GM19193 (cell line): ENCODE results near the gene PALD1.

Experiments used
- POLR2A ChIP-seq: IDR thresholded peaks from 4 replicates; pipeline ENCODE4 v1.6.1; 2011; ENCODE audit not compliant: insufficient read depth, insufficient read length; ENCODE audit errors: extremely low read depth

The PALD1 gene

GRCh38 chr10:70478191-70479164 is at the start of gene PALD1:
TSS of gene PALD1 (plus strand) at chr10:70478767. CDS start at chr10:70525952, 47,185 bp downstream.
- TF ChIP-seq POLR2A: peak; percentile 45

GRCh38 chr10:70430493-70431445 is 47.8 kb upstream of the PALD1 start:
- TF ChIP-seq POLR2A: no peak

GRCh38 chr10:70432101-70432500 is 46.5 kb upstream of the PALD1 start:
- no peak for TF ChIP-seq POLR2A

GRCh38 chr10:70432561-70433263 is 45.9 kb upstream of the PALD1 start:
- TF ChIP-seq POLR2A: no peak

- TF ChIP-seq POLR2A: no peak
These were observed 44.8 kb upstream of the PALD1 start for GRCh38 chr10:70433581-70434280.

GRCh38 chr10:70435241-70436085 is 43.1 kb upstream of the PALD1 start:
- TF ChIP-seq POLR2A: no peak

GRCh38 chr10:70437721-70438120 is 40.8 kb upstream of the PALD1 start:
- TF ChIP-seq POLR2A: no peak

- no peak for TF ChIP-seq POLR2A
These were observed 38.0 kb upstream of the PALD1 start for GRCh38 chr10:70440296-70441160.

- TF ChIP-seq POLR2A: no peak
These were observed 37.2 kb upstream of the PALD1 start, which contains the start of gene NODAL for GRCh38 chr10:70441161-70441894. TSS of gene NODAL (minus strand) at chr10:70441681. CDS start at chr10:70441667, 14 bp downstream.

GRCh38 chr10:70441895-70442309 is 36.7 kb upstream of the PALD1 start:
- no peak for TF ChIP-seq POLR2A

- TF ChIP-seq POLR2A: no peak
These were observed 36.1 kb upstream of the PALD1 start for GRCh38 chr10:70442332-70442988.
